GM06990 (cell line): ENCODE data around the gene COX18.

Source experiments
- DNase-seq: peaks from one replicate; pipeline ENCODE4 v3.0.0-alpha.2; 2011; ENCODE audit not compliant: insufficient read length; ENCODE audit errors: extremely low read depth
- H3K27me3 ChIP-seq: replicated peaks from 2 replicates; pipeline ENCODE4 v1.6.0; 2011; ENCODE audit warnings: low read length; ENCODE audit not compliant: control insufficient read depth, insufficient read depth
- H3K36me3 ChIP-seq: 2 replicates; pipeline ENCODE4 v1.5.1; 2011; ENCODE audit warnings: low read length; ENCODE audit not compliant: control insufficient read depth, insufficient read depth
- H3K4me3 ChIP-seq: replicated peaks from 2 replicates; pipeline ENCODE4 v1.5.1; 2011; ENCODE audit warnings: low read depth, mild to moderate bottlenecking, control low read depth, low read length
- TF ChIP-seq, protein P1 (sequence below): IDR thresholded peaks from 2 replicates; pipeline ENCODE4 v1.5.1; 2011; ENCODE audit warnings: low read length, control low read depth, mild to moderate bottlenecking, inconsistent platforms; ENCODE audit not compliant: insufficient read depth, poor library complexity, severe bottlenecking

Gene COX18

GRCh38 chr4:73098713-73099112 is 29.2 kb upstream of the COX18 start:
- Histone ChIP-seq H3K36me3 (peaks cover 8% of the 10 kb centered on the region), H3K27me3 (no peaks in the 10 kb centered on the region), H3K4me3 (no peak overlapping the region)
- TF ChIP-seq, protein P1, sequence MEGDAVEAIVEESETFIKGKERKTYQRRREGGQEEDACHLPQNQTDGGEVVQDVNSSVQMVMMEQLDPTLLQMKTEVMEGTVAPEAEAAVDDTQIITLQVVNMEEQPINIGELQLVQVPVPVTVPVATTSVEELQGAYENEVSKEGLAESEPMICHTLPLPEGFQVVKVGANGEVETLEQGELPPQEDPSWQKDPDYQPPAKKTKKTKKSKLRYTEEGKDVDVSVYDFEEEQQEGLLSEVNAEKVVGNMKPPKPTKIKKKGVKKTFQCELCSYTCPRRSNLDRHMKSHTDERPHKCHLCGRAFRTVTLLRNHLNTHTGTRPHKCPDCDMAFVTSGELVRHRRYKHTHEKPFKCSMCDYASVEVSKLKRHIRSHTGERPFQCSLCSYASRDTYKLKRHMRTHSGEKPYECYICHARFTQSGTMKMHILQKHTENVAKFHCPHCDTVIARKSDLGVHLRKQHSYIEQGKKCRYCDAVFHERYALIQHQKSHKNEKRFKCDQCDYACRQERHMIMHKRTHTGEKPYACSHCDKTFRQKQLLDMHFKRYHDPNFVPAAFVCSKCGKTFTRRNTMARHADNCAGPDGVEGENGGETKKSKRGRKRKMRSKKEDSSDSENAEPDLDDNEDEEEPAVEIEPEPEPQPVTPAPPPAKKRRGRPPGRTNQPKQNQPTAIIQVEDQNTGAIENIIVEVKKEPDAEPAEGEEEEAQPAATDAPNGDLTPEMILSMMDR, result no peak
- no peak for DNase-seq

GRCh38 chr4:73098016-73098415 is 28.5 kb upstream of the COX18 start:
- DNase-seq, result no peak
- Histone ChIP-seq H3K4me3 (no peak overlapping the region), H3K36me3 (peaks cover 8% of the 10 kb centered on the region), H3K27me3 (no peaks in the 10 kb centered on the region)
- TF ChIP-seq, protein P1, result no peak

GRCh38 chr4:73092868-73093267 is 23.4 kb upstream of the COX18 start:
- no peak overlapping the region for H3K4me3 ChIP-seq
- no peak for DNase-seq
- H3K36me3 ChIP-seq, result peaks cover 11% of the 10 kb centered on the region
- TF ChIP-seq, protein P1, result no peak
- no peaks in the 10 kb centered on the region for H3K27me3 ChIP-seq

GRCh38 chr4:73090738-73091137 is 21.2 kb upstream of the COX18 start:
- TF ChIP-seq, protein P1, result no peak
- H3K36me3 ChIP-seq, result peaks cover 9% of the 10 kb centered on the region

GRCh38 chr4:73087871-73088270 is 18.4 kb upstream of the COX18 start:
- TF ChIP-seq, protein P1, result no peak
- DNase-seq, result no peak
- Histone ChIP-seq H3K4me3 (no peak overlapping the region), H3K36me3 (peaks cover 9% of the 10 kb centered on the region), H3K27me3 (no peaks in the 10 kb centered on the region)

More at GRCh38 chr4:73090738-73091137, 21.2 kb upstream of the COX18 start:
- Histone ChIP-seq H3K27me3 (no peaks in the 10 kb centered on the region), H3K4me3 (no peak overlapping the region)
- no peak for DNase-seq
